ENCODE results near the gene NSL1. TPM values are rescaled to one million over a fixed set of nuclear protein-coding genes. Genes with fewer than 3 reads are reported as not detected.
"Not testable (repeated sequence)": the region's sequence is repeated elsewhere in the genome, so short reads cannot be mapped to it uniquely, and the experiment has no call there.

The NSL1 gene
- total RNA-seq, 1 donor: 43.9 TPM

- no peak for DNase-seq (ENCODE audit: low read depth in 2 of 3, low spot score in 2 of 3)
Observed at GRCh38 chr1:212783976-212784375, 7.6 kb downstream of the NSL1 start.

DNA sequence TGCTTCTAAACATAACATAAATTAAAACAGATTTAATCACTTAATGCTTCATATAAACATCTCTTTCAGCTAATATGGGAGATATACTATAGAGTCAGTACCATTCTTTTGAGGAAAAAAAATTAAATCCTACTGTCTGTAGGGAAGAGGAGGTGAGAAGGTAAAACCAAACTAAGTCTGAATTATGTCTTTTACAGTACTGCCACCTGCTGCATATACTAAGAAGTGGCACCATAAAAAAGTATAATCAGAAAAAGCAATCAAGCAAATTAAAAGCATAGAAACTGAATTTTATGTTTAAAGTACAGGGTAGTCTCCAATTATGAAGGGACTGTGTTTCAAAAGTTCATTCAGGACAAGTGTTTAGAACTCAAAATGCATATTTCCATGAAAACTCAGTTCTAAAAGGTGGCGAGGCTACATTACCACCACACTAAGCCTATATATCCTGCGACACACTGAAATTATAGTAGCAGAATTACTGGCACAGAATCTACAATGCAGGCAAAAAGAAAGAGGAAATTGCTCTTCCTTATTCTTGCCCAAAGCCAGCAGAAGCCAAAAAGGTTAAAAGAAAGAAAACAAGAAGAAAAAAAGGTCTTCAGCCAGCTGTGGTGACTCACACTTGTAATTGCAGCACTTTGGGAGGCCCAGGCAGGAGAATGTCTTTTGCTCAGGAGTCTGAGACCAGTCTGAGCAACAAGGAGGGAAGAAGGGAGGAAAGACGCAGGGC is 9.0 kb downstream of the NSL1 start:
- DNase-seq (ENCODE audit: low read depth in 2 of 3, low spot score in 2 of 3): peak in 1 of 3 donors; percentile 66

- no peak for DNase-seq (ENCODE audit: low read depth in 2 of 3, low spot score in 2 of 3)
Observed at GRCh38 chr1:212781225-212781624, 10.4 kb downstream of the NSL1 start.

GRCh38 chr1:212780759-212781158 is 10.8 kb downstream of the NSL1 start:
- no peak for DNase-seq (ENCODE audit: low read depth in 2 of 3, low spot score in 2 of 3)

DNA sequence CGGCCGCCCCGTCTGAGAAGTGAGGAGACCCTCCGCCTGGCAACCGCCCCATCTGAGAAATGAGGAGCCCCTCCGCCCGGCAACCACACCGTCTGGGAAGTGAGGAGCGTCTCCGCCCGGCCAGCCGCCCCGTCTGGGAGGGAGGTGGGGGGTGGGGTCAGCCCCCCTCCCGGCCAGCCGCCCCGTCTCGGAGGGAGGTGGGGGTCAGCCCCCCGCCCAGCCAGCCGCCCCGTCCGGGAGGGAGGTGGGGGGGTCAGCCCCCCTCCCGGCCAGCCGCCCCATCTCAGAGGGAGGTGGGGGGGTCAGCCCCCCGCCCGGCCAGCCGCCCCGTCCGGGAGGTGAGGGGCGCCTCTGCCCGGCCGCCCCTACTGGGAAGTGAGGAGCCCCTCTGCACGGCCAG is 12.5 kb downstream of the NSL1 start:
- not testable (repeated sequence) for DNase-seq (ENCODE audit: low read depth in 2 of 3, low spot score in 2 of 3)

DNA sequence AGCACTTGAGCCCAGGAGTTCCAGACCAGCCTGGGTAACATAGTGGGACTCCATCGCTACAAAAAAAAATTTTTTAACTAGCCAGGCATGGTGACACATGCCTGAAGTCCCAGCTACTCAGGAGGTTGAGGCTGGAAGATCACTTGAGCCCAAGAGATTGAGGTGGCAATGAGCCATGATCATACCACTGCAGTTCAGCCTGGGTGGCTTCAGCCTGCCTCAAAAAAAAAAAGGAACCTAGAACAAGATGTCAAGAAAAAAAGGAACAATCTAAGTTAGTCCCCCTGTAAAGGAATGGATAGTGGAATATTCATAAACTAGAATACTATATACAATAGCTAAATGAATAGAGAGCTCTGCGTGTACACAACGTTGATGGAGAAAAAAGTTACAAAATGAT is 14.4 kb downstream of the NSL1 start:
- peak in 1 of 3 donors; percentile 19 for DNase-seq (ENCODE audit: low read depth in 2 of 3, low spot score in 2 of 3)

- DNase-seq (ENCODE audit: low read depth in 2 of 3, low spot score in 2 of 3): no peak
Observed at GRCh38 chr1:212775241-212775640, 16.3 kb downstream of the NSL1 start.

DNA sequence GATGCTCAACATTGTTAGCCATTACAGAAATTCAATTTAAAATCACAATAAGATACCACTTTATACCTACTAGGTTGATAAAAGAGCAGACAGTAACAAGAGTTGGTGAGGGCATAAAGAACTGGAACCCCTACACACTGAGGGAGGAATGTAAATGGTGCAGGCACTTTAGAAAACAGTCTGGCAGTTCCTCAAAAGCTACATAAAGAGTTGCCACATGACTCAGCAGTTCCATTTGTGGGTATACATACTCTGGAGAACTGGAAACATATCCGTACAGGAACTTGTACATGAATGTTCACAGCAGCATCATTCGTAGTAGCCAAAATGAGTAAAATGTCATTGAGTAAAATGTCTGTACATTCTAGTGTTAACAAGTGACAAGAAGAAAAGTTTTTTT is 17.0 kb downstream of the NSL1 start:
- peak in 1 of 3 donors; percentile 72 for DNase-seq (ENCODE audit: low read depth in 2 of 3, low spot score in 2 of 3)

DNA sequence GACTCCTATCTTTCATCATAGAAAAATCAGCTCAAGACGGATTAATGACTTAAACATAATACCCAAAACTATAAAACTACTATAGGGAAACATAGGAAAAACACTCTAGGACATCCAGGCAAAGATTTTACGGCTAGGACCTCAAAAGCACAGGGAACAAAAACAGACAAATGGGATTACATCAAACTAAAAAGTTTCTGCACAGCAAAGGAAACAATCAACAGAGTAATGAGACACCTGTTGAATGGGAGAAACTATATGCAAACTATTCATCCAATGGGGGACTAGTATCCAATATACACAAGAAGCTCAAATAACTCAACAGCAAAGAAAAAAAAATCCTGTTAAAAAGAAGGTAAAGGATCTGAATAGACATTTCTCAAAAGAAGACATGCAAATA is 18.6 kb downstream of the NSL1 start:
- DNase-seq (ENCODE audit: low read depth in 2 of 3, low spot score in 2 of 3): no peak

- DNase-seq (ENCODE audit: low read depth in 2 of 3, low spot score in 2 of 3): no peak
Observed at GRCh38 chr1:212771341-212771740, 20.2 kb downstream of the NSL1 start.

- peak in 1 of 3 donors; percentile 45 for DNase-seq (ENCODE audit: low read depth in 2 of 3, low spot score in 2 of 3)
Observed at GRCh38 chr1:212769459-212770167, 22.0 kb downstream of the NSL1 start.

DNA sequence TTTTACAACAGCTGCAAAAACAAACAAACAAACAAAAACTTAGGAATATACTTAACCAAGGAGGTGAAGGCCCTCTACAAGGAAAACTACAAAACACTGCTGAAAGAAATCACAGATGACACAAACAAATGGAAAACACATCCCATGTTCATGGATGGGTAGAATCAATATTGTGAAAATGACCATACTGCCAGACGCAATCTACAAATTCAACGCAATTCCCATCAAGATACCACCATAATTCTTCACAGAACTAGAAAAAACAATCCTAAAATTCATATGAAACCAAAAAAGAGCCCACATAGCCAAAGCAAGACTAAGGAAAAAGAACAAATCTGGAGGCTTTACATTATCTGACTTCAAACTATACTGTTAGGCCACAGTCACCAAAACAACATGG is 24.8 kb downstream of the NSL1 start:
- not testable (repeated sequence) for DNase-seq (ENCODE audit: low read depth in 2 of 3, low spot score in 2 of 3)

- DNase-seq (ENCODE audit: low read depth in 2 of 3, low spot score in 2 of 3): not testable (repeated sequence)
Observed at GRCh38 chr1:212764718-212765281, 26.8 kb downstream of the NSL1 start.

GRCh38 chr1:212762839-212763238 is 28.7 kb downstream of the NSL1 start:
- DNase-seq (ENCODE audit: low read depth in 2 of 3, low spot score in 2 of 3): no peak

- no peak for DNase-seq (ENCODE audit: low read depth in 2 of 3, low spot score in 2 of 3)
Observed at GRCh38 chr1:212762234-212762633, 29.3 kb downstream of the NSL1 start.

DNA sequence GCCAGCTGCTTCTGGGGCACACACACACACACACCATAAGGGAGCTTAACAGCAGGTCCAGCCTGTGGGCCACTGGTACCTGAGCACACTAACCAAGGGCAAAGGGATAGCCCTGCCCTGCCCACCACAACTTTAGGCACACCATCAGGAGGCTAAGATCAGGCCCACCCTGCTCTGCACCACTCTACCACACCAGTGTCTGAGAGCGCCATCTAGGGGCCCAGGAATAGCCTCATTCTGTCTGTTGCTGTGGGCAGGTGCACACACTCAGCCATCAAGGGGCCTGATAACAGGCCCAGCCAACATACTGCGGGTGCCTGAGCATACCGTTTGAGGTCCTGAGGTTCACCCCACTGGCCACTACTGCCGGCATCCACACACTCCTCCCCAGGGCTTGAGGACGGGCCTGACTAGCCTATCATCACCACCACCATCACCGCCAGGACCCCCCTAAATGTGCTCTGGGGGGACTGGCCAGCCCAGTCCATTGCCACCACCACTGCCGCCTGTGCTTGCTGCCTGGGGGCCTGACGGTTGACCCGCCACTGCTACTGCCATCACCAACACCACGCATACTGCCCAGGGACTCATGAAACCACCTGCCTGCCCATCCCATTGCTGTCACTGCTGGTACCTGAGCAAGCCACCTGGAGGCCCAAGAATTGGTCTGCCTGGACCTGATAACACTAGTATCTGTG is 31.3 kb downstream of the NSL1 start:
- DNase-seq (ENCODE audit: low read depth in 2 of 3, low spot score in 2 of 3): peak in 1 of 3 donors; percentile 38

- no peak for DNase-seq (ENCODE audit: low read depth in 2 of 3, low spot score in 2 of 3)
Observed at GRCh38 chr1:212759683-212760082, 31.9 kb downstream of the NSL1 start.

DNA sequence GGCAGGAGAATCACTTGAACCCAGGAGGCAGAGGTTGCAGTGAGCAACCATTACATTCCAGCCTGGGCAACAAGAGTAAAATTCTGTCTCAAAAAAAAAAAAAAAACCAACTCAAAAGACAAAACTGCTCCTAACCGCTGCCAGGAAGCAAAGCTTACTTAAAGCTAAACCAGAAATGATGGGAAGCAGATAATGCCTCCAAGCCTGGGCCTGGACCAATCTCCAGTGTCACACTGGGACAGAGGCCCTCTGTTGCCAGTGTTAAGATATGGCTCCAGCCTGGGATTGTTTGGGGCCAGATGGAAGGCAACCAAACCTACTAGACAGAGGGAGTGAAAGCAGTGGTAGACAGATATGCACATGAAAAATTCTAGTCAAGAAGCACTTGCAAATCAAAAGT is 36.9 kb downstream of the NSL1 start:
- peak in 1 of 3 donors; percentile 18 for DNase-seq (ENCODE audit: low read depth in 2 of 3, low spot score in 2 of 3)

DNA sequence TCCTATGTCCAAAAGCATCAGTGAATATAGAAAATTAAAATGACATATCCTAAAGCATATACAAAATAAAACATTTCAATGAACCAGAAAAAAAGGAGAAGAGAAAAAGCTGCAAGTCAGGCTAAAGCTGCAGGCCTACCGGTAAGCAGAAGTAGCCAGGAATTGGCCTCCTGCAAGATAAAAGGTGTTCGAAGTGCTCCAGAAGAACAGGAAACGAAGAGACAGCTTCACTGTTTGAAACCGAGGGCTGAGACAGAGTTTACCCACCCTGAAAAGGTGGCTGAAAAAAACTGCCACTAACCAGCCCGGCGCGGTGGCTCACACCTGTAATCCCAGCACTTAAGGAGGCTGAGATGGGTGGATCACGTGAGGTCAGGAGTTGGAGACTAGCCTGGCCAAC is 37.4 kb downstream of the NSL1 start:
- DNase-seq (ENCODE audit: low read depth in 2 of 3, low spot score in 2 of 3): peak in 1 of 3 donors; percentile 52

DNA sequence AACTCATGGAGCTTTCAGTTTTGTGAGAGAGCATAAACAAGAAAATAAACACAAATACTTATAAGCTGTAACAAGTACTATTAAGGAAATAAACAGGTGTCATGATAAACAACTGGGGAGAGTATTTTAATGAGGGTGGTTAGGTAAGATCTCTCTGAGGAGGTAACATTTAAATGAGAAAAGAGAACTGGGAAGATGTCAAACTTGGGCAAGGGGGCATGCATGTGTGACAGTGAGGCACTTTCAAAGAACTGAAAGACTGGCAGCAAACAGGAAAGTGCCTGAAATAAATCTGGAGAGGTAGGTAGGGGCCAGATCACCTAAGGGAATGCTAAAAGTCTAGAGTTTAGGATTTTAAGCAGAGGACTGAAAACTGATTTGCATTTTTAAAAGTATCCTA is 37.8 kb downstream of the NSL1 start:
- no peak for DNase-seq (ENCODE audit: low read depth in 2 of 3, low spot score in 2 of 3)

- DNase-seq (ENCODE audit: low read depth in 2 of 3, low spot score in 2 of 3): no peak
Observed at GRCh38 chr1:212752934-212753497, 38.6 kb downstream of the NSL1 start.

Data from hematopoietic multipotent progenitor cell (in vitro differentiated cells).